Gastrocnemius medialis (tissue), 4 donors: ENCODE data around the gene GNAQ. TPM values are rescaled to one million over a fixed set of nuclear protein-coding genes. Genes with fewer than 3 reads are reported as not detected.

Experiments used
- ATAC-seq, 2 donors: fragments of 150-250 bp; one replicate each; pipeline ENCODE4 v1.9.1; 2016
- DNase-seq, 2 donors: peaks; one replicate each; pipeline ENCODE4 v3.0.0-alpha.2; 2019
- H3K27ac ChIP-seq, 4 donors: fragments of 200-600 bp; sonication (generic); 1 replicate in 1 of 4; 2 replicates in 3 of 4; pipeline ENCODE4 v1.5.1; 2016 to 2018; ENCODE audit warnings: mild to moderate bottlenecking in 2 of 4, moderate library complexity in 1 of 4
- H3K27me3 ChIP-seq, 3 donors: fragments of 200-600 bp; sonication (generic) in 2 of 3; 1 replicate in 1 of 3; 2 replicates in 2 of 3; pipeline versions ENCODE4 v1.5.1 to v1.6.0; 2016 to 2019; ENCODE audit warnings: mild to moderate bottlenecking in 1 of 3, moderate library complexity in 1 of 3
- H3K36me3 ChIP-seq, 2 donors: fragments of 200-600 bp; sonication (generic) in 1 of 2; one replicate each; pipeline ENCODE4 v1.5.1; 2017 to 2018
- H3K4me1 ChIP-seq, 2 donors: fragments of 200-600 bp; sonication (generic) in 1 of 2; one replicate each; pipeline ENCODE4 v1.5.1; 2016 to 2017; ENCODE audit warnings: mild to moderate bottlenecking in 2 of 2
- H3K4me3 ChIP-seq, 4 donors: fragments of 200-600 bp; sonication (generic) in 3 of 4; 1 replicate in 1 of 4; 2 replicates in 3 of 4; pipeline ENCODE4 v1.5.1; 2016 to 2019; ENCODE audit warnings: mild to moderate bottlenecking in 2 of 4
- H3K9me3 ChIP-seq, 3 donors: fragments of 200-600 bp; sonication (generic) in 2 of 3; 1 replicate in 1 of 3; 2 replicates in 2 of 3; pipeline ENCODE4 v1.5.1; 2016 to 2019
- POLR2A ChIP-seq, 2 donors: fragments of 450-650 bp; IDR thresholded peaks; one replicate each; pipeline ENCODE4 v1.6.1; 2017; ENCODE audit warnings: antibody characterized with exemption in 2 of 2, mild to moderate bottlenecking in 2 of 2, moderate library complexity in 2 of 2
- in situ Hi-C, 4 donors: fragments of 200-750 bp; cut with MboI; loops; one replicate each; pipeline versions ENCODE4 v1.15.0 to v1.8.0; 2017; ENCODE audit warnings: low sequenced_read_pairs in 4 of 4
- intact Hi-C: fragments of 100-400 bp; cut with DNase I; formaldehyde crosslinking; loops from one replicate; pipeline ENCODE4 v1.15.1; 2023; ENCODE audit warnings: low total_unique reads
- total RNA-seq, 4 donors: library from RNA; depleted of rRNA; stranded (reverse); fragments of >200 nt; gene quantifications; one replicate each; pipeline versions ENCODE4 v1.1.0 to v1.2.3, GENCODE V29; 2016
- TF ChIP-seq, protein P1 (sequence below), 5 experiments: fragments of 450-650 bp in 3 of 5; fragments of 200-600 bp in 2 of 5; sonication (generic) in 2 of 5; IDR thresholded peaks in 4 of 5; conservative IDR thresholded peaks in 1 of 5; 1 replicate in 4 of 5; 2 replicates in 1 of 5; pipeline ENCODE4 v1.5.1; 2016 to 2019; ENCODE audit warnings: antibody characterized with exemption in 5 of 5, mild to moderate bottlenecking in 3 of 5, moderate library complexity in 3 of 5

The GNAQ gene
- total RNA-seq, 4 donors from 2014 or later: 11.3 to 25.9 (median 18.7) TPM

DNA sequence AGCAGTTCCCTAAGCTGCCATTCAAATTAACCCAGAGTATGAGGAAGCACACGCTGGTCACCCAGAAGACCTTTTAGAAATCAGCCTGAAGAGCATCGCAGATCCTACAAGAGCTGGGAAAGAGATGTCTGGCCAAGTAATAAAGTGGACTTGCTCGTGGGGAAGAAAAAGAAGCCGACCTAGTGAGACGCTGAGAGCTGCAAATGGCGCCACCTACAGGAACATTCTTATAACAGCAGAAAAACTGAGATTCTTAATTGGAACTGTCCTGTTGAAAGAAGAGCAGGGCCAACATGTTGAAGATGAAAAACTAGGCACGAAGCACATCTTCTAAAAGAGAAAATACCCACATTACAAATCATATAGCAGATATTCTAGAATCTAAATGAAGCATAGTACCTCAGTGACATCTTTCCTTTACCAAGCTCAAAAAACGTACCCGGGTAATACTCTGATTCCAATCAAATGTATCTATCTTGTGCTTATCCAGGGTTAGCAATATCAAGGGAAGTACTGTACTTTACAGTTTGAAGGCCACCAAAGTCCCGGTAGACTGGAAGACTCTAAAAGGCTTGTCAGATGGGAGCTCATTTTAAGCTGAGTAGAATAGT, 3.9 kb upstream of the GNAQ start:
- Histone ChIP-seq H3K4me3 (no peak overlapping the region), H3K27me3 (no peaks in the 10 kb centered on the region), H3K9me3 (no peaks in the 10 kb centered on the region), H3K4me1 (peaks cover 3 to 9% of the 10 kb centered on the region in 2 donors), H3K36me3 (no peaks in the 10 kb centered on the region), H3K27ac (peak overlapping the region; percentile 1 to 53 (median 36))
- DNase-seq (peak; percentile 23 to 38), ATAC-seq (peak; percentile 15 to 22)
- intact Hi-C loops: loop anchor here (2.0 to 10.0 kb wide), 4 partner anchors 59 to 391 kb away; partner anchors contain the start of gene GNA14
- no peak for TF ChIP-seq POLR2A (IDR thresholded peaks at IDR 0.05)
- TF ChIP-seq, protein P1, sequence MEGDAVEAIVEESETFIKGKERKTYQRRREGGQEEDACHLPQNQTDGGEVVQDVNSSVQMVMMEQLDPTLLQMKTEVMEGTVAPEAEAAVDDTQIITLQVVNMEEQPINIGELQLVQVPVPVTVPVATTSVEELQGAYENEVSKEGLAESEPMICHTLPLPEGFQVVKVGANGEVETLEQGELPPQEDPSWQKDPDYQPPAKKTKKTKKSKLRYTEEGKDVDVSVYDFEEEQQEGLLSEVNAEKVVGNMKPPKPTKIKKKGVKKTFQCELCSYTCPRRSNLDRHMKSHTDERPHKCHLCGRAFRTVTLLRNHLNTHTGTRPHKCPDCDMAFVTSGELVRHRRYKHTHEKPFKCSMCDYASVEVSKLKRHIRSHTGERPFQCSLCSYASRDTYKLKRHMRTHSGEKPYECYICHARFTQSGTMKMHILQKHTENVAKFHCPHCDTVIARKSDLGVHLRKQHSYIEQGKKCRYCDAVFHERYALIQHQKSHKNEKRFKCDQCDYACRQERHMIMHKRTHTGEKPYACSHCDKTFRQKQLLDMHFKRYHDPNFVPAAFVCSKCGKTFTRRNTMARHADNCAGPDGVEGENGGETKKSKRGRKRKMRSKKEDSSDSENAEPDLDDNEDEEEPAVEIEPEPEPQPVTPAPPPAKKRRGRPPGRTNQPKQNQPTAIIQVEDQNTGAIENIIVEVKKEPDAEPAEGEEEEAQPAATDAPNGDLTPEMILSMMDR (IDR thresholded peaks at IDR 0.05 in 4 of 5, conservative IDR thresholded peaks at IDR 0.05 in 1 of 5): peak; percentile 72 to 89 (median 74)
- in situ Hi-C loops: loop anchor here (10.0 to 25.0 kb wide), 8 partner anchors 61 to 598 kb away; no protein-coding TSS in a partner anchor

DNA sequence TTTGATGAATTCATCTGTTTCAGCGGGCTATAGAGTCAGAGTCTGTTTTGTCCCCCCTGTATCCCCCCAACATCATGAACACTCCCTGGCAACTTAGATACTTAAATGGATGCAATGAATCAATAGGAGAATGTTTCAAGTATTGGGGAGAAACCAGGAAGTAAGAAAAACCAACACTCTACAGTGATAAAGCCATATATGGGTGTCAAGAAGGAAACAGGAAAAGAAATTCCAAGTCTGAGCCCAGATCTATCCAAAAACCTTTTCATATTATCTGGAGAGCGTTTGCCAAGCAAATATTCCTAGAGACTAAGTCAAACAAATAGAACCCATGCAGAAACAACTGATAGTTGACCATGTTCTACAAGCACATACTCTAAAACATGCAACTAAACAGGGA, 2.3 kb upstream of the GNAQ start:
- Histone ChIP-seq H3K27me3 (no peaks in the 10 kb centered on the region), H3K36me3 (no peaks in the 10 kb centered on the region), H3K9me3 (no peaks in the 10 kb centered on the region), H3K27ac (no peak overlapping the region), H3K4me3 (no peak overlapping the region), H3K4me1 (peaks cover 17 to 20% of the 10 kb centered on the region in 2 donors)
- ATAC-seq (no peak), DNase-seq (no peak)
- no peak for TF ChIP-seq POLR2A (IDR thresholded peaks at IDR 0.05)
- in situ Hi-C loops (loop anchor here (10.0 to 25.0 kb wide), 8 partner anchors 59 to 597 kb away; no protein-coding TSS in a partner anchor), intact Hi-C loops (loop anchor here (2.0 to 10.0 kb wide), 6 partner anchors 57 to 857 kb away; partner anchors contain the start of genes GNA14 and VPS13A)

DNA sequence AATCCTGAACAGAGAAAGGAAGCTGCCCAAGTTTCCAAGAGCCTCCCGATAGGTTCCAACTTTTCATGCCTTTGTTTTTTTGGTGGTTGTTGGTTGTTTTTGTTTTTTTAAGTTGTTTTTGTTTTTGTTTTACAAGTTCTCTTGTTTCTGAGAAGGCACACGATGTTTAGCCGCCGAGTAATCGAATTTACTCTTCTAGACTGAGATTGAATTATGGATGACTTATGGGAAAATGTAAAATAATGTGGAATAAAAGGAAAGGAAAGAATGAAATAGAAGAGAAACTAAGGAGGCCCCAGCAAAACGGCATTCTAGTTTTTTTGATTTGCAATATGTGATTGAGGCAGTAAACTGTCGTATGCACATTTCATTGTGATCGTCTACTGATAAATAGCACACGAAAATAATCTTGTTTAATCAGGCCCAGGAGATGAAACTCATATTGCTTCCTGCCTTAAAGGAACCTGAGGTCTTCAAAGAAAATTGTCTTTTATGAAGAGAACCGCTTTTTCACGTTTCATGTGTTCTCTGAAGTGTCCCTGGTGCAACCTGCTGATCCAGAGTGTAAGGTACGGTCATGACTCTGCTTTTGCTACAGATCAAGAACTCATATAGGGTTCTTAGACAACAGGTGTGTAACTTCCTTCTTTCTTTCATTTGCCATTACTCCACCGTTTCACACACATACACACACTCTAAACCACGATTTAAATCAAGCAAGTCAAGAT, 1.3 kb upstream of the GNAQ start:
- intact Hi-C loops (loop anchor here (5.0 to 10.0 kb wide), 4 partner anchors 228 to 856 kb away; partner anchors contain the start of genes GNA14 and VPS13A), in situ Hi-C loops (loop anchor here (10.0 to 25.0 kb wide), 8 partner anchors 58 to 596 kb away; no protein-coding TSS in a partner anchor)
- DNase-seq (no peak), ATAC-seq (no peak)
- Histone ChIP-seq H3K27me3 (no peaks in the 10 kb centered on the region), H3K27ac (peak overlapping the region; percentile 68 to 89 (median 82)), H3K36me3 (no peaks in the 10 kb centered on the region), H3K4me3 (peak overlapping the region; percentile 53 to 72 (median 62)), H3K4me1 (peaks cover 20 to 22% of the 10 kb centered on the region in 2 donors), H3K9me3 (no peaks in the 10 kb centered on the region)
- TF ChIP-seq, protein P1 (IDR thresholded peaks at IDR 0.05 in 4 of 5, conservative IDR thresholded peaks at IDR 0.05 in 1 of 5): no peak
- TF ChIP-seq POLR2A (IDR thresholded peaks at IDR 0.05): no peak

DNA sequence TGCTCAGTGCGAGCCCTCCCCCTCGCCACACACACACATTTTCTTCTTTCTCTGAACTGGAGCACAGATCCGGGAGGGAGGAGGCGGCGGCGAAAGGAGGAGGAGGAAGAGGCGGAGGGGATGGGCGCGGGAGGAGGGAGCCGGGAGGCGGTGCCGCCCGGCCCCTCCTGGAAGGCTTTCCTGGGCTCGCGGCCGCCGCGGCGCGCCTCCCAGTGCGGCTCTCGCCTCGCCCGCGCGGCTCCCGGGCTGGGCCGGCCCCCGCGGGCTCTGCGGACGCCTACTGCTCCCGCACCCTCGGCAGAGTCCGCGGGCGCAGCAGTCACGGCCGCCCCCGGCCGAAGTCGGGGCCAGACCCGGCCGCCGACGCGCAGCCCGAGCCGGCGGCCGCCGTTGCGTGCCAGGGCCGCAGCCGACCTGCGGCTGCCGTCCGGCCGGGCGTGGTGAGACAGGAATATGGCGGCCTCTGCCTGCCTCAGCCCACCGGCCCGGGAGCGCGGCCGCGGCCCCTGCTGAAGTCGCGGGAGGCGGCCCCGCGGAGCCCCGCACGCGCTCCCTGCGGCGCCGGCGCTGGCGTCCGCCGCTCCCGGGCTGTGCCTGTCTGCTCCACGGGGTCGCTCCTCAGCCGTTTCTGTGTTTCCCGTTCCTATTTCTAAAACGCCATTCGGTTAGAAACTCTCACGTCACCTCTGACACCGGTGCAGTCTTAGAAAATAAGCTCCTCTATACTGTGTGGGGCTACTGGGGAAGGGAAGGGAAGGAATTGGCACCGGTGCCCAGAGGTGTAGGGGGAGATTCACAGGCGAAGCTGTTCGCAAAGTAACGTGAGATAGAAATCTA, 500 bp upstream of the GNAQ start:
- peak; percentile 81 to 82 for DNase-seq

More for the DNA sequence above, 500 bp upstream of the GNAQ start:
- Histone ChIP-seq H3K36me3 (no peaks in the 10 kb centered on the region), H3K27ac (peak overlapping the region; percentile 68 to 89 (median 82)), H3K9me3 (no peaks in the 10 kb centered on the region), H3K27me3 (no peaks in the 10 kb centered on the region), H3K4me1 (peaks cover 20 to 29% of the 10 kb centered on the region in 2 donors), H3K4me3 (peak overlapping the region; percentile 53 to 72 (median 62))
- in situ Hi-C loops: loop anchor here (10.0 to 25.0 kb wide), 8 partner anchors 57 to 595 kb away; no protein-coding TSS in a partner anchor
- intact Hi-C loops: loop anchor here (5.0 to 10.0 kb wide), 4 partner anchors 227 to 855 kb away; partner anchors contain the start of genes GNA14 and VPS13A
- ATAC-seq: peak; percentile 79 to 83
- peak; percentile 63 to 80 for TF ChIP-seq POLR2A (IDR thresholded peaks at IDR 0.05)
- TF ChIP-seq, protein P1 (IDR thresholded peaks at IDR 0.05 in 4 of 5, conservative IDR thresholded peaks at IDR 0.05 in 1 of 5): no peak
